Adipocyte (in vitro differentiated cells): ENCODE results near the gene MAN1A1.

Experiments
- DNase-seq: peaks from one replicate; pipeline ENCODE4 v3.0.0-alpha.2; 2015; ENCODE audit warnings: low read depth
- H3K27me3 ChIP-seq: replicated peaks from 2 replicates; pipeline ENCODE4 v1.7.0; 2013; ENCODE audit warnings: mild to moderate bottlenecking, low read length, moderate library complexity; ENCODE audit not compliant: control insufficient read depth, insufficient read depth
- H3K36me3 ChIP-seq: 2 replicates; pipeline ENCODE4 v1.7.0; 2013; ENCODE audit warnings: low read length, mild to moderate bottlenecking, moderate library complexity; ENCODE audit not compliant: control insufficient read depth, insufficient read depth, severe bottlenecking
- H3K4me1 ChIP-seq: 2 replicates; pipeline ENCODE4 v1.7.0; 2013; ENCODE audit warnings: mild to moderate bottlenecking, low read length, moderate library complexity; ENCODE audit not compliant: control insufficient read depth, insufficient read depth
- H3K4me3 ChIP-seq: 2 replicates; pipeline ENCODE4 v1.7.0; 2013; ENCODE audit warnings: mild to moderate bottlenecking, low read length, moderate library complexity
- H3K9ac ChIP-seq: 2 replicates; pipeline ENCODE4 v1.7.0; 2013; ENCODE audit warnings: mild to moderate bottlenecking, low read length, moderate library complexity
- H3K9me3 ChIP-seq: 2 replicates; pipeline ENCODE4 v1.7.0; 2013; ENCODE audit warnings: mild to moderate bottlenecking, low read length, moderate library complexity; ENCODE audit not compliant: control insufficient read depth

Gene MAN1A1

DNA sequence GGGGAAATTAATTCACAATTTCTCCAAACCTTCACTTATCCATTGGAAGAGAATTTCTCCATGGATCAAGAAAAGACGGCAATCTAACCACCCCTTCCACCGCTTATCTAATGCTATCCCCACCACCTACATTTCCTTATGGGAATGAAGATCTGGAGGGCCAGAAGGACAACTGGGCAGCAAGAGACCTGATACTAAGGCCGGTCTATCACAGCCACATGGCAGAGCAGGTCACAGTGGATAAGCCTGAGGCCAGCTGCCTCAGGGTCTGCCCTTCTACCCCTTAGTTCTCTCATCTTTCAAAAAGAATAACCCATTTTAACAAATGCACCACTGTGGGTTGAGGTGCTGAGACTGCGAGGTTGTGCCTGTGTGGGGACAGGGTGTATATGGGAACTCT is 37.1 kb downstream of the MAN1A1 start:
- H3K27me3 ChIP-seq, result no peaks in the 10 kb centered on the region
- DNase-seq, result no peak
- H3K4me1 ChIP-seq, result peaks cover 34% of the 10 kb centered on the region
- no peaks in the 10 kb centered on the region for H3K9me3 ChIP-seq
- H3K4me3 ChIP-seq, result no peak overlapping the region
- H3K9ac ChIP-seq, result no peak overlapping the region
- peaks cover 6% of the 10 kb centered on the region for H3K36me3 ChIP-seq

DNA sequence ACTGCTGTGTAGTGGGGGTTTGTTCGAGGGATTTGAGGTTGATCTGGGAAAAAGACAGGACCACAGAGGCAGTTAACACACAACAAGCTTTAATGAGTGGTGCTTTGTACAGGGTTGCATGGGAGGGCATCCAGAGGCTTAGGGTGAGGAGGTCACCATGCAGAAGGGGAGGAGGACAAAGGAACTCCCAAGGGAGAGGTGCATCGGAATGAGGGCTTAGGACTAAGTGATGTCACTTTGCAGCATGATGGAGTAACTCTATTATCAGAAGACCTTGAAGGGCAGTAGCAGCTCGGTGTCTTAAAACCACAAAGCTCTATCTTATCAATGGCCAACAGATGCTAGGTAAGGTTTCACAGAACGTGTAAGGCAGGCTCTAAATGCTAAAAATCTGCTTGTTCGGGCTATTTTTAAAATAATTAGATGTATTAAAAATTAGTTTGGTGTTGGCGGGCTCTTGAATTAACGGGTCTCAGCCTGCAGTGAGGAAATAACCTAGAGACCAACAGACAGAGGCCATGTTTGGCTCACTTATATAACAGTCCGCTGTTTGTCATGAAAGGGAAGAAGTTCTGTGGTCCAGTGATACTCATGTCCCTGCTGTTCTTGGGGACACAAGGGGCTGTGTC is 37.9 kb downstream of the MAN1A1 start:
- Histone ChIP-seq H3K4me1 (peaks cover 39% of the 10 kb centered on the region), H3K9me3 (no peaks in the 10 kb centered on the region), H3K27me3 (no peaks in the 10 kb centered on the region), H3K4me3 (no peak overlapping the region), H3K9ac (no peak overlapping the region), H3K36me3 (peaks cover 7% of the 10 kb centered on the region)
- no peak for DNase-seq

DNA sequence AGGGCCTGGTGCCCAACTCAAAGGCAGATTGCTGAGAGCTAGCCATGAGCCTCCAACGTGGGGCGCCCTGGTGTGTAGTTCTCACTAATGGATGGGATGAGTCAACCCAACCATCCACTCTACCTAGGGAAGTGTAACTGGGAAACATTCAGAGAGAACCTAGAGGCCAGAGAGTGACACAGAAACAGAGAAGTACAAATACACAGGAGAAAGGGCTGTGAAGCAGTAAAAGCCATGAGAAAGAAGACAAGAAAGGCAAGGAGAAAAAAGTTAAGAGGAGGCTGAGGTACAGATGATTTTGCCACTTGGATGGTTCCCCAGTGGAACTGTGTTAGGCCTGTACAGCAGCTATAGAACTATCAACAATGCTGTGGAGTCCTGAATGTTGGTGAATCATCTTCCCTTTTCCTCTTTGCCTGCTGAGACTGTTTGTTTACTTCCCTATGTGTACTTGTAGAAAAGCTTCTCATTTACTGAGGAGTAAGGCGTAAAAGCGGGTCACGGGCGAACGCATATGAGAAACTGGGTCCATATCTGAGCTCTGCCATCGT is 39.0 kb downstream of the MAN1A1 start:
- no peak overlapping the region for H3K4me3 ChIP-seq
- no peaks in the 10 kb centered on the region for H3K9me3 ChIP-seq
- DNase-seq, result no peak
- H3K9ac ChIP-seq, result no peak overlapping the region
- H3K36me3 ChIP-seq, result peaks cover 18% of the 10 kb centered on the region
- peaks cover 38% of the 10 kb centered on the region for H3K4me1 ChIP-seq
- H3K27me3 ChIP-seq, result no peaks in the 10 kb centered on the region

DNA sequence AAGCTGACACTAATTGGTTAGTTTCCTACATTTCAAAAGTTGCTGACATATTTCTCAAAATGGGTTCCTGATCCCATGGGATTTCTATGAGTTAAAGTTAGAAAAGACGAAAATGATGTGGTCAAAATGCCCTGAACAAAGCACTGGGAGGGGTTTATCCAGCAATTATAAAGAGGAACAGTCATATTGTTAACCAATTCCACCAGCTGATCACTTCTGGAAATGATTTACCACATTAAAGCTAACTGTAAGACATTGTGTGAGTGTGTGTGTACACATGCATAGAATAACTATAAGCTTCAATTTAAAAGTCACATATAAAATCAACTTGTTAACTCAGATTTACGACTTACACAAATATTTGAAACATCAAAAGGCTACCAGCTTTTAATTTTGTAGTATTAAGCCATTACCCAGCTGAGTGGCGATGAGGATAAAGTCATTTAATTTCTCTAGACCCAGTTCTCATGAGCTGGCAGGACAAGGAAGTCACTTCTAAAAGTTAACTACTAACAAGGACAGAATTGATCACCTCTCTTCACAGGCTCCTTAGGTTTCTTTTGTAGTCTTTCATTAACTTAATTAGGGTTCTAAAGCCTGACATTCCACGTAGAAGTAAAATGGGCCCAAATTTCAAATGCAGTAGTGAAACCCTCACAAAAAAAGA is 40.4 kb downstream of the MAN1A1 start:
- Histone ChIP-seq H3K36me3 (peaks cover 23% of the 10 kb centered on the region), H3K9me3 (no peaks in the 10 kb centered on the region), H3K4me3 (no peak overlapping the region), H3K27me3 (no peaks in the 10 kb centered on the region), H3K9ac (no peak overlapping the region), H3K4me1 (peaks cover 28% of the 10 kb centered on the region)
- peak; percentile 46 for DNase-seq

DNA sequence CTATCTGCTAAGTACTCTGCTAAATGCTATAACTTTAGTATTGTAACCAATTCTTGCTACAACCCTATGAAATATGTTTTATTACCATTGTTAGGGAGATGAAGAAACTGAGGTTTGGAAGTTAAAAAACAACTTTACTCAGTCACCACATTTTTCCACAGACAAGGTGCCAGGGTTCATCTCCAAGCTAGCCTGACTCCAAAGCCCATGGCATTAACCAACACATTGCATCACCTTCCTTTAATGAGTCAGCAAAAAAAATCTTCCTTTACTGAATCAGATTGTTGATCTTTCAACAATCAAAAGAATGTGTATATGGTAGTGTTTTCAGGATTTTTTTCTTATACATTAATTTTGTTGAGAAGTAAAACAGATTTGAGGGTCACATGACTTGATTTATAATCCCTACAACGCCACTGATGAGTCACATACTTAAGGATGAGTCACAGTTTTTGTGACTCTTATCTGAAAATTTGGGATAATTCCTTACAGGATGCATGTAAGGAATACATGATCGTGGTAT is 41.5 kb downstream of the MAN1A1 start:
- peaks cover 34% of the 10 kb centered on the region for H3K4me1 ChIP-seq
- H3K9ac ChIP-seq, result no peak overlapping the region
- no peaks in the 10 kb centered on the region for H3K27me3 ChIP-seq
- DNase-seq, result peak; percentile 86
- H3K36me3 ChIP-seq, result peaks cover 23% of the 10 kb centered on the region
- H3K9me3 ChIP-seq, result no peaks in the 10 kb centered on the region
- peak overlapping the region; percentile 35 for H3K4me3 ChIP-seq

DNA sequence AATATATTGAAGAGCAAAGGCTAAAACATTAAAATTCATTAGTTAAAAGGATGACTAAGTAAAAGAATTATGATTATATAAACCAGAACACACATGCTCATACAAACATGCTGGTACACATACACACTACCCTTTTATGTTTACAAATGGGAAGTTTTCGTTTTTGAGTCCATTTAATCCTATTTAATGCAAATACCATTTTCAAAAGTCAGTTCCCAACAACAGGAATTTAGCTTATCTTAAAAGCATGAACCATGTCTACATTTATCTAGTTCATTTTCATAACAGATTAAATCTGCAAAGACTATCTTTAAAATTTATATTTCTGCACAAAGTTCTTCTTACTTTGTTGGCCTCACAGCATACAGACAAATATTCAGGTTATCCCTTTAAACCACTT is 42.5 kb downstream of the MAN1A1 start:
- Histone ChIP-seq H3K36me3 (peaks cover 23% of the 10 kb centered on the region), H3K4me3 (no peak overlapping the region), H3K4me1 (peaks cover 34% of the 10 kb centered on the region), H3K9ac (no peak overlapping the region), H3K27me3 (no peaks in the 10 kb centered on the region), H3K9me3 (no peaks in the 10 kb centered on the region)
- DNase-seq, result no peak

DNA sequence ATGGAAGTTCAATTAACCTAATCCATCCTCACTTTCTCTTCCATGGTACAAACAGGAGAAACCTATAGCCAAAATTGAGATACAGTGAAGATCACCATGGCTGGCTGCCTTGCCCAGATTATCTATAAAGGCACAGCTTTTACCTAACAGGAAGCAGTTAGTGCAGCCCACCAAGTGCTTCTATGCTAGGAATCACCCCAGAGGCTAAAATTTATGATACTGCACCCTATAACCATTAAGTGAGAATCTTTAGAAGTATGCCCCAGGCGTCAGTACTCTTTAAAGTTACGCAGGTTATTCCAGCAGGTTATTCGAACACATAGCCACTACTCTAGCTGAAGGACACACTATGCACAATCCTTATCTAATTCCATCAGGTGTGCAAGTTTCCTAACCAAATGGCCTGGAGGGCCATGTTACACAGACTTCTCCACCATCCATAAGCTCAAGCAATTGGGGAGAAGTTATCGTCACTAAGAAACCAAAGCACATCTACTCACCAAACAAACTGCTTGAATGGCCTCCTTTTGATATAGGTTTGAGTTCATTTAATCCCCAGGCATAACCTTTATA is 43.1 kb downstream of the MAN1A1 start:
- no peak overlapping the region for H3K9ac ChIP-seq
- no peaks in the 10 kb centered on the region for H3K9me3 ChIP-seq
- H3K4me3 ChIP-seq, result no peak overlapping the region
- no peak for DNase-seq
- peaks cover 28% of the 10 kb centered on the region for H3K36me3 ChIP-seq
- peaks cover 31% of the 10 kb centered on the region for H3K4me1 ChIP-seq
- no peaks in the 10 kb centered on the region for H3K27me3 ChIP-seq

DNA sequence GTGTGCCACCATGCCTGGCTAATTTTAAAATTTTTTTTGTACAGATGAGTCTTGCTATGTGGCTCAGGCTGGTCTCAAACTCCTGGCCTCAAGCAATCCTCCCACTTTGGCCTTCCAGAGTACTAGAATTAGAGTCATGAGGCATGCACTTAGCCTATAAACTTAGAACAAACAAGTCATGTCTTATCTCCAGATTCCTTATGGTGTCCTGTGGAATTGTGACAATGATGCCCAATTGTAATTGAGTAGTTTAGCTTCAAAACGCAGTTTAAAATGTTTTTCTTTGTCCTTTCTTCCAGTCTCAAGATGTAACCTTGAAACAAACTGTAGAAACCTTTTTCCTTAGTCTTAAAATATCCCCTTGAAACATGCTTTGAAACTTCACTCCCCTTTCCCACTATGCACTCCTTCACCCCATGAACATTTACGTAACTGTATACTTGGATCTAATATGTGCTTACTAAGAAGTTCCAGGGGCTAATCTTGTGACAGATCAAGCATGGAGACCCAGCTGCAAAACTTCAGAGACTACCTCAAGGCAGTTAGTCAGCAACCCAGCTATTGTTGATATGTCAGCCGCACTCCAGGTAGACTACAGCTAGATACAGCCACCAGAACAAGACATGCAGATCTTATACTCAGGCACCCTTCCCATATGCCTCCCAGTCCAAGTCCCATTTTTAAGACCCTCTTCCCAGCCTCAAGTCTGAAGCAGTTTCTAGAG is 46.2 kb downstream of the MAN1A1 start:
- Histone ChIP-seq H3K4me3 (no peak overlapping the region), H3K27me3 (no peaks in the 10 kb centered on the region), H3K36me3 (peaks cover 44% of the 10 kb centered on the region), H3K9me3 (no peaks in the 10 kb centered on the region), H3K4me1 (peaks cover 20% of the 10 kb centered on the region), H3K9ac (no peak overlapping the region)
- DNase-seq, result no peak

DNA sequence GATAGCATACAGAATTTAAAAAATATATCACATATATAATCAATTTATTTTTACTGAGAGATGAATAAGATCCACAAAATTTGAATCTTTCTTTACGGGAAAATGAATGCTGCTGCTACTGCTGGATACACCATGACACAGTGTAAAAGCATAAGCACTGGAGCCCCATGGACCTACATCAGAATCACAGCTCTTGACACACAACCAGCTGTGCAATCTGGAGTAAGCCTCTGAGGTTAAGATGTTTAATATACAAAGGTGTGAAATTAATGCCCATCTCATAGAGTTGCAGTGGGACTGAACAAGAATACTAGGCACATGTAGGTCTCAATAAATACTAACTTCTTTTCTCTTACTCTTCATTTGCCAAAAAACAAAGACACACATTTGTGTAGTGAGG is 48.1 kb downstream of the MAN1A1 start:
- no peaks in the 10 kb centered on the region for H3K9me3 ChIP-seq
- H3K27me3 ChIP-seq, result no peaks in the 10 kb centered on the region
- DNase-seq, result no peak
- peaks cover 37% of the 10 kb centered on the region for H3K36me3 ChIP-seq
- peaks cover 6% of the 10 kb centered on the region for H3K4me1 ChIP-seq
- H3K4me3 ChIP-seq, result no peak overlapping the region
- no peak overlapping the region for H3K9ac ChIP-seq

DNA sequence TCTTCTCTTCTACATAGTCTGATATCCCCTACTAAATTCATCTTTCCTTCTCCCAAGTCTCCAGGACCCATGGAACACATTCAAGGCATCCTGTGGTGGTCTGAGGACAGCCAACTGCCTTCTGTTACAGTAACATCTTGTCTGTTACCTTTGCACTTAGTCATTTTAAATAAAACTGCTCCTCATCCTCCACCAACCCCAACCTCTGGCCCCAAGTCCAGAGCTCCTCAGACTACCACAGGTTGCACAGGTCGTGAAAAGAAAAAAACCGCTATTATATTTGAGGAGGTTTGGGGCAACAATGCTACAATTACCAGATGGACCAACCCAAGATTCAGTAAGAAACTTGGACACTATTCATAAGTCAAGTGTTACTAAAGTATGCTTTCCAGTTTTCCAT is 49.9 kb downstream of the MAN1A1 start:
- peaks cover 30% of the 10 kb centered on the region for H3K36me3 ChIP-seq
- no peak overlapping the region for H3K4me3 ChIP-seq
- no peaks in the 10 kb centered on the region for H3K9me3 ChIP-seq
- H3K27me3 ChIP-seq, result no peaks in the 10 kb centered on the region
- no peak overlapping the region for H3K9ac ChIP-seq
- H3K4me1 ChIP-seq, result peaks cover 6% of the 10 kb centered on the region
- DNase-seq, result no peak

DNA sequence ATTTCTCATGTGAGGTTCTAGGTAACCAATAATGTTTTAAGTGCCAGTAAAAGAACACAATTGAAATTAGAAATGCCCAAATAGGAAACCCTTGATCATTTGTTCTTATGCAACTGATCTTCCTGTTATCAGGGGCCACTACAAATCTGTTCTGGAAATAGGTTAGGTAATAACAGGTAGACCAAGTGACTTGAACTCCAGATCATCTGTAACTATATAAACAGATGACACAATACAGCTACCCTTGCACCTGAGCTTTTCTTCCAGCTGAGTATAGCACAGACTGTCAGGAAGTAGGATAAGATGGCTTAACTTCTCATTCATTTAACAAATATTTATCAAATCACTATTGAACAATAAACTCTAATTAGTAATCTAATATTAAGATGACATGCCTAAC is 52.5 kb downstream of the MAN1A1 start:
- DNase-seq, result no peak
- no peaks in the 10 kb centered on the region for H3K9me3 ChIP-seq
- no peak overlapping the region for H3K9ac ChIP-seq
- peaks cover 34% of the 10 kb centered on the region for H3K36me3 ChIP-seq
- H3K4me1 ChIP-seq, result no peaks in the 10 kb centered on the region
- H3K27me3 ChIP-seq, result no peaks in the 10 kb centered on the region
- H3K4me3 ChIP-seq, result no peak overlapping the region
